ENCODE results near the gene MFGE8. TPM values are rescaled to one million over a fixed set of nuclear protein-coding genes. Genes with fewer than 3 reads are reported as not detected.

The MFGE8 gene
- 23.2 and 365 TPM in 2 replicates for total RNA-seq

GRCh38 chr15:88913017-88913849 lies at the start of gene MFGE8:
MFGE8 (minus strand) TSS chr15:88913379; CDS start chr15:88913319, 60 bp downstream.

GRCh38 chr15:88894819-88895767 lies 18.1 kb downstream of the MFGE8 start, which contains the start of gene HAPLN3:
HAPLN3 (minus strand) TSS chr15:88895544; CDS start chr15:88887298, 8,246 bp downstream.

Other genes with a start within 250 kb of the MFGE8 start
- gene ACAN, start 109.9 kb downstream of the MFGE8 start, total RNA-seq = not detected in 2 replicates
- gene HAPLN3, start 17.8 kb downstream of the MFGE8 start, total RNA-seq = 0.68 and 5.1 TPM in 2 replicates
- gene ABHD2, start 175.1 kb upstream of the MFGE8 start, total RNA-seq = 22.2 and 76.9 TPM in 2 replicates

Data from nasal cavity respiratory epithelium epithelial cell of viscerocranial mucosa (primary cell).